HG03520 (cell line): ENCODE results near the gene TAC3.
"Not testable (repeated sequence)": the region's sequence is repeated elsewhere in the genome, so short reads cannot be mapped to it uniquely, and the experiment has no call there.

ENCODE experiments used
- ATAC-seq: cut with Tn5 transposase; IDR thresholded peaks from one replicate; pipeline ENCODE4 v1.9.1; 2021; ENCODE audit warnings: mild to moderate bottlenecking, moderate library complexity; ENCODE audit not compliant: unreplicated experiment

The TAC3 gene

GRCh38 chr12:56987011-56987410 is 29.3 kb downstream of the TAC3 start:
- ATAC-seq: no peak

DNA sequence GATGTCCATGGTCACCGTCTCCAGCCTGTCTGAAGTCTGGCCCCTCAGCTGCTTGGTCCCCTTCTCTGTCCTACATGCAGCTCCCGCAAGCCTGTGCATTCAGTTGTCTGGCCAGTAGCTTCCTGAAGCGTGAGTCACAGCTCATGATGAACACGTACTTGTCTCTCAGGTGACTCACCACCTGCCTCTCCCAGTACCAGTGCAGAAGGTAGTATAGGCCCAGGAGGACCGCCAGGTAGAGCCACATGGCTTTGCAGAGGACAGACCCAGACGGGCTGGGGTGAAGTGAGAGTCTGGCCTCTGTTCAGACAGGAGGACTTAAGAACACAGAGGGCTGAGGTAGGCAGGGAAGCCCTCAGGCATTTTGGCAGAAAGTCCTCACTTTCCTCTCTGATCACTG is 30.6 kb downstream of the TAC3 start:
- ATAC-seq: not testable (repeated sequence)

DNA sequence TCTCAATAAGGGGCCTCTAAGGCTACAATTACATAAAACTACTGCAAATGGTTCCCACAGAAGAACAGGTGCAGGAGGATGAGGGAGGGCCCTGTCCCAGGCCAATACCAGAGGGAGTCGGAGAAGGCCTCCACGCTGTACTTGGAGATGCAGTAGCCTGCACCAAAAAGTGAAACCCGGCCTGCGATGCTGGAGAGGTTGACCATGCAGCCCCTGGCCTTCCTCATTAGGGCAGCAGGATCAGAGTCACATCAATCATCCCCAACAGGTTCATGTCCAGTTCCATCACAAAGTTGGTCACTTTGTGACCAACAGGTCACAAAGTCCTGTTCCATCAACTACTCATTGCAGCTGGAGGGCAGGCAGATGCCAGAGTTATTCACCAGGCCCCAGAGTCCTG is 32.9 kb downstream of the TAC3 start:
- ATAC-seq: no peak

GRCh38 chr12:56982578-56983236 is 33.6 kb downstream of the TAC3 start:
- not testable (repeated sequence) for ATAC-seq

- ATAC-seq: no peak
Measured at GRCh38 chr12:56980941-56981530, 35.3 kb downstream of the TAC3 start.

GRCh38 chr12:56980268-56980667 is 36.1 kb downstream of the TAC3 start:
- no peak for ATAC-seq

DNA sequence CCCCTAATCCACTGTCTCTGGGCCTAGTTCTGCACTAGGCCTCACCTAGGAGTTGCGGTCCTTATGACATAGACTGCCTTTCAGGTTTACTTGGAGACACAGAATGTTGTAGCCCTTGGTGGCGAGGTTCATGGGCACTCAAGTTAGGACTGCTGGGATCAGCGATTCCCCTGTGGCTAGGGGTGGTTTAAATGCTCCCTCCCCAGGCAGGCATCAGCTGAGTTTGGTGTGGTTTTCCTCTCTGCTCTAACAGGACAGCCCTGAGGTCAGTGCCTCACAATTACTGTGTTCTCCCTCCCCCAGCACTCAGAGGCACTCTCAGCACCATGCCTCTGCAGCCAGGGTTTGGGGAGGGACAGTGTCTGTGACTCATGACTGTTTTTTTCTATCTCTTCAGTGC is 36.7 kb downstream of the TAC3 start:
- ATAC-seq: no peak

- ATAC-seq: no peak
Measured at GRCh38 chr12:56978397-56979138, 37.8 kb downstream of the TAC3 start.

DNA sequence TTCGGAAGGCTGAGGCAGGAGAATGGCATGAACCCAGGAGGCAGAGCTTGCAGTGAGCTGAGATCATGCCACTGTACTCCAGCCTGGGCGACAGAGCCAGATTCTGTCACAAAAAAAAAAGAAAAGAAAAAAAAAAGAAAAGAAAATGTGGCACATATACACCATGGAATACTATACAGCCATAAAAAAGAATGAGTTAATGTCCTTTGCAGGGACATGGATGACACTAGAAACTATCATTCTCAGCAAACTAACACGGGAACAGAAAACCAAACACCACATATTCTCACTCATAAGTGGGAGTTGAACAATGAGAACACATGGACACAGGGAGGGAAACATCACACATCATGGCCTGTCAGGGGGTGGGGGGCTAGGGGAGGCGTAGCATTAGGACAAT is 39.0 kb downstream of the TAC3 start:
- not testable (repeated sequence) for ATAC-seq

- not testable (repeated sequence) for ATAC-seq
Measured at GRCh38 chr12:56974224-56974623, 42.1 kb downstream of the TAC3 start.

GRCh38 chr12:56968910-56969309 is 47.4 kb downstream of the TAC3 start:
- not testable (repeated sequence) for ATAC-seq

- ATAC-seq: not testable (repeated sequence)
Measured at GRCh38 chr12:56965997-56966642, 50.2 kb downstream of the TAC3 start.

- ATAC-seq: not testable (repeated sequence)
Measured at GRCh38 chr12:56965124-56965523, 51.2 kb downstream of the TAC3 start.

DNA sequence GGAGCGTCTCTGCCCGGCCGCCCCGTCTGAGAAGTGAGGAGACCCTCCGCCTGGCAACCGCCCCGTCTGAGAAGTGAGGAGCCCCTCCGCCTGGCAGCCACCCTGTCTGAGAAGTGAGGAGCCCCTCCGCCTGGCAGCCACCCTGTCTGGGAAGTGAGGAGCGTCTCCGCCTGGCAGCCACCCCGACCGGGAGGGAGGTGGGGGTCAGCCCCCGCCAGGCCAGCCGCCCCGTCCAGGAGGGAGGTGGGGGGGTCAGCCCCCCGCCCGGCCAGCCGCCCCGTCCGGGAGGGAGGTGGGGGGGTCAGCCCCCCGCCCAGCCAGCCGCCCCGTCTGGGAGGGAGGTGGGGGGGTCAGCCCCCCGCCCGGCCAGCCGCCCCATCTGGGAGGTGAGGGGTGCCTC is 52.8 kb downstream of the TAC3 start:
- ATAC-seq: not testable (repeated sequence)

DNA sequence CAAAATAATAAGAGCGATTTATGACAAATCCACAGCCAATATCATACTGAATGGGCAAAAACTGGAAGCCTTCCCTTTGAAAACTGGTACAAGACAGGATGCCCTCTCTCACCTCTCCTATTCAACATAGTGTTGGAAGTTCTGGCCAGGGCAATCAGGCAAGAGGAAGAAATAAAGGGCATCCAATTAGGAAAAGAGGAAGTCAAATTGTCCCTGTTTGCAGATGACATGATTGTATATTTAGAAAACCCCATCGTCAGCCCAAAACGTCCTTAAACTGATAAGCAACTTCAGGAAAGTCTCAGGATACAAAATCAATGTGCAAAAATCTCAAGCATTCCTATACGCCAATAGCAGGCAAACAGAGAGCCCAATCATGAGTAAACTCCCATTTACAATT is 54.1 kb downstream of the TAC3 start:
- not testable (repeated sequence) for ATAC-seq
